Measurements from ENCODE around the gene PWWP2B.

Gene PWWP2B

GRCh38 chr10:132425757-132426155 is 28.8 kb downstream of the PWWP2B start:
- Histone ChIP-seq H3F3A (ENCODE audit: insufficient read depth) (no peaks in the 10 kb centered on the region), H3K4me3 (ENCODE audit: insufficient read depth, low read length, poor library complexity, severe bottlenecking) (no peak overlapping the region), H3K9me3 (ENCODE audit: insufficient read depth, low read length) (no peaks in the 10 kb centered on the region), H2AFZ (ENCODE audit: low read depth, low read length, severe bottlenecking) (no peak overlapping the region), H3K4me2 (ENCODE audit: low read depth, low read length, poor library complexity, severe bottlenecking) (no peak overlapping the region), H3K9ac (ENCODE audit: low read length) (no peak overlapping the region), H3K79me2 (ENCODE audit: insufficient read depth, low read length) (no peaks in the 10 kb centered on the region), H3K36me3 (ENCODE audit: low read length) (no peaks in the 10 kb centered on the region), H4K20me1 (ENCODE audit: low read depth, low read length) (no peaks in the 10 kb centered on the region), H3K27me3 (ENCODE audit: low read length) (no peaks in the 10 kb centered on the region), H3K27ac (ENCODE audit: low read depth, low read length) (no peak overlapping the region), H3K9me2 (replicated peaks; ENCODE audit: insufficient read depth, low read length) (no peaks in the 10 kb centered on the region)
- no peak for TF ChIP-seq EZH2phosphoT487 (conservative IDR thresholded peaks at IDR 0.05; ENCODE audit: low read length)
- TF ChIP-seq CTCF (IDR thresholded peaks at IDR 0.05; ENCODE audit: insufficient read depth, low read length, poor library complexity, severe bottlenecking) = no peak

- Histone ChIP-seq H3K27ac (ENCODE audit: low read depth, low read length) (no peak overlapping the region), H3K9me2 (replicated peaks; ENCODE audit: insufficient read depth, low read length) (no peaks in the 10 kb centered on the region), H3K9me3 (ENCODE audit: insufficient read depth, low read length) (no peaks in the 10 kb centered on the region), H3K36me3 (ENCODE audit: low read length) (no peaks in the 10 kb centered on the region), H3K4me3 (ENCODE audit: insufficient read depth, low read length, poor library complexity, severe bottlenecking) (no peak overlapping the region), H3K79me2 (ENCODE audit: insufficient read depth, low read length) (no peaks in the 10 kb centered on the region), H3F3A (ENCODE audit: insufficient read depth) (no peaks in the 10 kb centered on the region), H3K27me3 (ENCODE audit: low read length) (no peaks in the 10 kb centered on the region), H3K9ac (ENCODE audit: low read length) (no peak overlapping the region), H4K20me1 (ENCODE audit: low read depth, low read length) (no peaks in the 10 kb centered on the region), H2AFZ (ENCODE audit: low read depth, low read length, severe bottlenecking) (no peak overlapping the region), H3K4me2 (ENCODE audit: low read depth, low read length, poor library complexity, severe bottlenecking) (no peak overlapping the region)
- no peak for TF ChIP-seq EZH2phosphoT487 (conservative IDR thresholded peaks at IDR 0.05; ENCODE audit: low read length)
- TF ChIP-seq CTCF (IDR thresholded peaks at IDR 0.05; ENCODE audit: insufficient read depth, low read length, poor library complexity, severe bottlenecking) = no peak
These were observed 30.2 kb downstream of the PWWP2B start for GRCh38 chr10:132427006-132427771.

- no peaks in the 10 kb centered on the region for H3K9me2 ChIP-seq (replicated peaks; ENCODE audit: insufficient read depth, low read length)
- H3F3A ChIP-seq (ENCODE audit: insufficient read depth) = no peaks in the 10 kb centered on the region
- no peaks in the 10 kb centered on the region for H3K79me2 ChIP-seq (ENCODE audit: insufficient read depth, low read length)
- H4K20me1 ChIP-seq (ENCODE audit: low read depth, low read length) = no peaks in the 10 kb centered on the region
- no peaks in the 10 kb centered on the region for H3K9me3 ChIP-seq (ENCODE audit: insufficient read depth, low read length)
- no peak overlapping the region for H3K27ac ChIP-seq (ENCODE audit: low read depth, low read length)
- no peak overlapping the region for H3K9ac ChIP-seq (ENCODE audit: low read length)
- TF ChIP-seq CTCF (IDR thresholded peaks at IDR 0.05; ENCODE audit: insufficient read depth, low read length, poor library complexity, severe bottlenecking) = no peak
- TF ChIP-seq EZH2phosphoT487 (conservative IDR thresholded peaks at IDR 0.05; ENCODE audit: low read length) = no peak
- H3K4me3 ChIP-seq (ENCODE audit: insufficient read depth, low read length, poor library complexity, severe bottlenecking) = no peak overlapping the region
- no peak overlapping the region for H3K4me2 ChIP-seq (ENCODE audit: low read depth, low read length, poor library complexity, severe bottlenecking)
- H3K27me3 ChIP-seq (ENCODE audit: low read length) = no peaks in the 10 kb centered on the region
- no peak overlapping the region for H2AFZ ChIP-seq (ENCODE audit: low read depth, low read length, severe bottlenecking)
- no peaks in the 10 kb centered on the region for H3K36me3 ChIP-seq (ENCODE audit: low read length)
These were observed 31.0 kb downstream of the PWWP2B start for GRCh38 chr10:132427939-132428367.

All from SU-DHL-6 (cell line).